Smooth muscle cell of the coronary artery (primary cell): Measurements from ENCODE around the gene IFI16. TPM values are rescaled to one million over a fixed set of nuclear protein-coding genes. Genes with fewer than 3 reads are reported as not detected.

Experiments
- total RNA-seq: library from RNA; depleted of rRNA; stranded (reverse); fragments of >200 nt; gene quantifications from 2 replicates; pipeline ENCODE4 v1.2.3, GENCODE V29; 2014; ENCODE audit warnings: low replicate concordance

IFI16 gene
- total RNA-seq = 43.4 and 96.5 TPM in 2 replicates

GRCh38 chr1:159009704-159010361 lies at the start of gene IFI16:
IFI16 (plus strand) TSS chr1:159009907; CDS start chr1:159014681, 4,774 bp downstream.

DNA sequence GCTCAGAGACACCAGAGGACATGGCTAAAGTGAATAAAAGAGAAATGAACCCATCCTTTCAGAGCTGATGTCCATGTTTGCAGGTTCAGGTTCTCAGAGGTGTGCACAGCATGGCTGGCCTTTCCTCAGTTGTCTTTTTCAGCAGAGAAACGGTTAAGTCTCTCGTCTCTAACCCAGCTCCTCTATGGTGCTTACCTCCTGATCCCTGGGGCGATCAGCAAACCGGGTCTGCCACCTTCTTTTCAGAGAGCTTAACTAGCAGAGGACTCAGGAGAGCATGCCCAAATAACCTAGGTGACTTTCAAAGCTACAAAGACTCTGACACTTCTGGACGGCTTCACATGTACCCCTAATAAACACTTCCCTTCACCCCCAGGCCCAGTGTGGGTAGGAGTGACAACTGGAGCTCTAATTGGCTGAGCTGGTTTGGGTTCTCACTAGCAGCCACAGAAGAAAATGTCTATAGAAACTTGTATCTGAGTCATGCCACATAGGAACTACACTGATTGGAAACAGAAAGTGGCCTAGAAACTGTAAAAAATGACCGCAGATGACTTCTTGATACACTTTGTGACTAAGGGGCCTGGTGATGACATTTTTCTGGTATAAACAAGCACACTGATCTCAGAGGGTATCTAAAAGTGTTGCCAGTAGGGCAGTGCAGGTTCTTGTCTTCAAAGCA lies 66.9 kb downstream of the IFI16 start, which contains the start of gene AIM2:
Gene AIM2 (minus strand): TSS at position 329 of the 682 bp plus-strand sequence. CDS start 3,267 bp downstream, outside the sequence.

Other genes starting within 250 kb of the IFI16 start
- not detected in 2 replicates for gene OR6N1, start 237.7 kb upstream of the IFI16 start, total RNA-seq
- not detected in 2 replicates for gene OR6N2, start 228.7 kb upstream of the IFI16 start, total RNA-seq
- gene MNDA, start 178.6 kb upstream of the IFI16 start, total RNA-seq = not detected in 2 replicates
- 0.47 TPM in 1 of 2 replicates, not detected in the other for gene PYHIN1, start 78.4 kb upstream of the IFI16 start, total RNA-seq
- not detected in 2 replicates for gene AIM2, start 66.9 kb downstream of the IFI16 start, total RNA-seq
- 0.35 TPM in 1 of 2 replicates, not detected in the other for gene CADM3, start 161.7 kb downstream of the IFI16 start, total RNA-seq
- gene ACKR1, start 195.0 kb downstream of the IFI16 start, total RNA-seq = not detected in 2 replicates